NCI-H446 (cell line): ENCODE data around the gene ARMC12.
"Not testable (repeated sequence)": the region's sequence is repeated elsewhere in the genome, so short reads cannot be mapped to it uniquely, and the experiment has no call there.

Source experiments
- DNase-seq, 2 experiments: peaks; one replicate each; lab custom pipeline; 2025; lab: John Stamatoyannopoulos, UW

ARMC12 gene, protein sequence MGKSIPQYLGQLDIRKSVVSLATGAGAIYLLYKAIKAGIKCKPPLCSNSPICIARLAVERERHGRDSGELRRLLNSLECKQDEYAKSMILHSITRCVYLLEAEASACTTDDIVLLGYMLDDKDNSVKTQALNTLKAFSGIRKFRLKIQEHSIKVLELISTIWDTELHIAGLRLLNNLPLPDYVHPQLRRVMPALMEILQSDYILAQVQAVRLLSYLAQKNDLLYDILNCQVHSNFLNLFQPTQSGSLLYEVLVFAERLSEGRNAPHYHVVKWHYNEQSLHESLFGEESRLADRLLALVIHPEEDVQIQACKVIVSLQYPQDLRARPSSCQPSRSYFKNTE

DNA sequence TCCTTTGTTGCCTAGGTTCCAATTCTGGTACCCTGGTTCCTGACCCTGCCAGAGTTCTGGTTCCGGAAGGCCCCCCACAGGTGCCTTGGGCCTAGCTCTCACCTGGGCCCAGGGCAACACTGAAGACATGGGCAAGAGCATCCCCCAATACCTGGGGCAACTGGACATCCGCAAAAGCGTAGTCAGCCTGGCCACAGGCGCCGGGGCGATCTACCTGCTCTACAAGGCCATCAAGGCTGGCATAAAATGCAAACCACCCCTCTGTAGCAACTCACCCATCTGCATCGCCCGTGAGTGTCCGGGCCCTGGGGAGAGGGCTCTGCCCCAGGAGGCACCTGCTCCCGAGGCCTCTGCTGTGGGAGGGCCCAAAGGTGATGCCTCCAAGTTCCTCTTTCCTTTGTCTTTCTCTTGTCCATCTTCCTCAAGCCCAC lies at the start of gene ARMC12:
ARMC12 (plus strand) TSS at position 51 of the 431 bp plus-strand sequence; CDS start at position 128, 77 bp downstream.
- no peak for DNase-seq

DNA sequence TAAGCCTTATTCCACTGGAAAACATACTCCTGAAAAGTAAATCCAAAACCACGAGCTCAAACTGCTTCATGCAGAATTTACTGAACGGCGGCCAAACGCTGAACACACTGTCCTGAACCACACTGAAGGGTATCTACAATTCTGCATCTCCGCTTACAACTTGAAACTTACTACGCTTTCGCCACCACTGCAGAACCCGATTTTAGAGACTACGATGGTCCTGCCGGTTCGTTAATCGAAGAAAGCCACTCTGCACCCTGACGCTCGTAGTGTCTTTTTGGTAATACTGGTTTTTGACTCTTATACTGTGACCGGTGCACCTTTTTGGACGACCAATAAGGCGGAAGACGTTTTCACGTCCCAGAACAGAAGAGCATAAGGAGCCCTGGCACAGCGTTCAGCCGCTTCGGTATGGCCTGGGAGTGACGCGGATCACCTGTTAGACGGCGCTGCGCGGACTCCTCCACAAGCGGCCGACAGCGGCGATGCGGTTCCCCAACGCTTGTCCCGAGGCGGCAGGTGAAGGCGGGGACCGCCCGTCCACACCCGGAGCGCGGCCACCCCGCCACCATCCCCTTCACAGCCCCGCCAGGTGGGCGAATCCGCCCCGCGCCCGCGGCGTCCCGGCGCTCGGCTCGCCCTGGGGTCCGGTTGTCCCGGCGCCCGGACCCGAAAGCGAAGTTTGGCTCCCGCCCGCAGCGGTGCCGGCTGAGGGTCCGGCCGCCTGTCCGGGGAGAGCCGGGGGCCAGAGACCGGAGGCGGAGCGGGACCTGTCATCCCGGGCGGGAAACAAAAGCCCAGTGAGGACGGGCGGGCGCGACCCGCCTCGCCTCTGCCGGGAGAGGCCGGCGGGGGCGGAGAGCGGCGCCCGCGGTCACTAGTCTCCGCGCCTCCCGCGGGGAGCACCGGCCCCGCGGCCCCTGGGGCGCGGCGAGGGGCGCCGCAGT lies 48.9 kb upstream of the ARMC12 start:
- DNase-seq: peak; percentile 9 to 35

DNA sequence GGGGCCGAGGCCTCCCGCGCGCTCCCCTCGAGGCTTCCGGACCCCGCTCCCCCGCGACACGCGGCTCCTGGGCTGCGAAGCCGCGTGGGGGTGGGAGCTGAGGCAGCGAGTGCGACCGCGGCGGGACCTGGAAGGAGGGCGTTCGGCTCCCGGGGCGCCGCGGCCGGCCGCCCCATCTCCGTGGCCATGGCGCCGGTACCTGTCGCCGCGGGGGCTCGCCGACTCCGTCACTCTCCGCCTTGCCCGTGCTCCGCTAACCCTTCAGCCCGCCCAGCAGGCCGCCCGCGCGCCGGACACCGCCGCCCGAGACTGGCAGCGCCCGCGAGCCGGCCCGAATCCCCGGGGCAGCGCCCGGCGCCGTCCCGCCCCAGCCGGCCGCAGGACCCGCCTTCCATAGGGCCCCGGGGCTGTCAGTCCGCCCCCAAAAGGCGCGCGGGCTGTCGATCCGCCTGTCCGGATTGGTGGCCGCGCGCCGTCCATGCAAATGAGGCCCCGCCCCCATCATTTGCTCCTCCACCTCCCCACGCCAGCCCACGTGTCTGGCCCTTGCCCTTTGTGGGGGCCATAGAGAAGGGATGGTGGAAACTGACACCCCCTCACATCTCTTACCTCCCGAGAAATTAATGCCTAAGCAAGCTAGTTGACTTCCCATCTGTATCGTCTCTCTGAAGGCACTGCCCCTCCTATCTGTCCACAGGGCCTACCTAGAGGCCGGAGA lies 48.1 kb upstream of the ARMC12 start, which contains the start of gene FKBP5:
FKBP5 (minus strand) TSS at position 311 of the 718 bp plus-strand sequence. CDS start 46,091 bp downstream, outside the sequence.
- peak; percentile 69 to 92 for DNase-seq

DNA sequence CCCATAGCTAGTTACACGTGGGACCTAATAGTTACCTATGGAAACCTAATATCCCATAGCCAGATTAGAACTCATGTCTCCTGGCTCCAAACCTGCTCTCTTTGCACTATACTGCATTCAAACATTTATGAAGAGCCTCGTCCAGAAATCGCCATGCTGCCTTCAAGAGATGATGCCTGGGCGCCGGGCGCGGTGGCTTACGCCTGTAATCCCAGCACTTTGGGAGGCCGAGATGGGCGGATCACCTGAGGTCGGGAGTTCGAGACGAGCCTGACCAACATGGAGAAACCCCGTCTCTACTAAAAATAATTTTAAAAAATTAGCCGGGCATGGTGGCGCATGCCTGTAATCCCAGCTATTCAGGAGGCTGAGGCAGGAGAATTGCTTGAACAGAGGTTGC lies 46.8 kb upstream of the ARMC12 start:
- not testable (repeated sequence) for DNase-seq

DNA sequence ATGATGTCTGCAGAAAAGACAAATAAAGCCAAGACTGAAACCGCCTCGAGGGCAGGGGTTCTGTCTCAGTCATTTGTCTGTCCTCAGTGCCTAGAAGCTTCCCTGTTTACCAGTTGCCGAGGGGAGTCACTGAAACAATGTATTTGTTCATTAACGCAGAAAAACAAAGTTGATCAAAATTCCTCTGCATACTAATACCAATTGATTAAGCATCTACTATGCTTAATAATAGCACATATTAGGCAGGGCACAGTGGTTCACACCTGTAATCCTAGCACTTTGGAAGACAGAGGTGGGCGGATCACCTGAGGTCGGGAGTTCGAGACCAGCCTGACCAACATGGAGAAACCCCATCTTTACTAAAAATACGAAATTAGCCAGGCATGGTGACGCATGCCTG lies 46.3 kb upstream of the ARMC12 start:
- DNase-seq: no peak

DNA sequence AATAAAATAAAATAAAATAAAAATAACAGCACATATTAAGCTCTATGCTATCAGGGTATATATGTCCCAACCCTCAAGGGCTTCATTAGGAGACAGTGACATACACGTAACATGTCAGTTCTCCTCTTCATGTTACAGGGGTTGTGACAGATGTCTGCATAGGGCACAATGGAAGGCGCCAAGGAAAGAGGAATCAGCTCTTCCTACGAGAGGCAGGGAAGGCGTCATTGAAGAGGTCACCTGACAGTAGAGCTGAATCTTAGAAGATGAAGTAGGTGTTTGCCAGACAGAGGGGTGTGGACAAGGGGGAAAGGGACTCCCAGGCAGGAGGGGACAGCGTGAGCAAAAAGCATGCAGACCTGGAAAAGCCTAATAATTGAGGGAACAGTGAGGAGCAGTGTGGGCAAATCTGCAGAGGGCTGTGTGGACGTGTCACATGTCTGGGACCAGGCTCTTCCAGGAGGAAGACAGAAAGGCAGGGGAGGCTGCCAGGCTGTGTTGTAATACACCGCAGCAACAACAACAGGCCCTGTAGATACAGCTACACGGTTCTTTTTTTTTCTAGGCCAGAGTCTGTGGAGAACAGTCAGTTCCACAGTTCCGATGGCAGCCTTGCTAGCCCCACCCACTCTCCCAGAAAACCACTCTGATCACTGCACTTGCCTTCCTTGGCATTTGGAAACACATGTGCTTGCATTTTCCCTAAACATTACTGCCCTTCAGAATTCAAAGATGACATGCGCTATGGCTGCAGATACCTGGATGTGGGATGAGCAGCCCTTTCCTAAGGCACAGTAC lies 45.6 kb upstream of the ARMC12 start:
- DNase-seq: no peak

DNA sequence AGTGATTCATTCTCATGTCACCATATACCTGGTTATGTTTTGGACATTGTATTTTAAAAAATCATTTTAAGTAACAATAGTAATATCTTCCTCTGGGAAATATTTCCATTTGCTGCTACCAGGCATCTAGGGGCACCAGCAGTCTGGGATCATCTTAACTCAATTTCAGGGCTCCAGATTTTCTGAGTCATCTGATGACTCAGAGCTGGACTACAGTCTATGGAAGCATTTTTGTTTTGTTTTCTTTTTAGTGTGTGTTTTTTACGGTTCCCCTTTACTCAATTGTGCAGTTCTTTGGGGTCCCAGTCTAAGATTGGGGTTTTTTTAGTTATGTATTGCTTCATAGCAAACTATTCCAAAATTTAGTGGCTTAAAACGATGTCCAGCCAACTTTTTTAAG lies 42.4 kb upstream of the ARMC12 start:
- no peak for DNase-seq

DNA sequence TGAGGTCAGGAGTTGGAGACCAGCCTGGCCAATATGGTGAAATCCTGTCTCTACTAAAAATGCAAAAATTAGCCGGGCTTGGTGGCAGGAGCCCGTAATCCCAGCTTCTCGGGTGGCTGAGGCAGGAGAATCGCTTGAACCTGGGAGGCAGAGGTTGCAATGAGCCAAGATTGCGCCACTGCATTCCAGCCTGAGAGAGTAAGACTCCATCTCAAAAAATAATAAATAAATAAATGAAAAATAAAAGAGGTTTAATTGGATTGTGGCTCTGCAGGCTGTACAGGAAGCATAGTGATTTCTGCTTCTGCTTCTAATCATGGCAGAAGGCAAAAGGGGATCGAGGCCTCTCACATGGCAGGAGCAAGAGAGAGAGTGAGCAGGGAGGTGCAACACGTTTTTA lies 38.4 kb upstream of the ARMC12 start:
- not testable (repeated sequence) for DNase-seq

DNA sequence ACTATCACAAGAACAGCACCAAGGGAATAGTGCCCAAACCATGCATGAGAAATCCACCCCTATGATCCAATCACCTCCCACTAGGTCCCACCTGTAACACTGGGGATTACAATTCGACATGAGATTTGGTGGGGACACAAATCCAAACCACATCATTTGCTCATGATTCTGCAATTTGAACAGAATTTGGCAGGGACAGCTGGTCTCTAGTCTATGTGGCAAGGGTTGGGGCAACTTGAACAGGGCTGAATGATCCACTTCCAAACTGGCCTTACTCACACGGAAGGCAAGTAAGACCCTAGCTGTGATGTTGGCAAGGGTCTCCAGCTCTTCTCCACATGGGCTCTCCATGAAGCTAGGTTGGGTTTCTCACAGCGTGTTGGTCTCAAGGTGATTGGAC lies 38.0 kb upstream of the ARMC12 start:
- no peak for DNase-seq

DNA sequence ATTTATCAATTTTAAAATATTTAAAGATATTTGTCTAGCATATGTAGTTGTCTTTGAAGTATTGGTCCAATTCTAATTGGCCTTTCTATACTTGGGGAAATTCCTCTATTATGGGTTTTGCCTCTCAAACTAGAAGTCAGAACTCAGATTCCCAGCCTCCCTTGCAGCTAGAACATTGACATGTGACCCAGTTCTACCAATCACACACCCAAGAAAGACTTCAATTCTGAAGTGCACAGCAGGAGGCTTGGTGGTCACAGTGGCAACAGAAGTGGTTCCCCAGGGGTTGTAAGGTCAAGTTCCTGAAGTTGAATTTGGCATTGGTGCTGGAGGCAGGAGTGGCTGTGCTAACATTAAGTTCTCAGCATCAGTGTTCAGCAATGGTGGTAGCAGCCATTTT lies 33.3 kb upstream of the ARMC12 start:
- no peak for DNase-seq

DNA sequence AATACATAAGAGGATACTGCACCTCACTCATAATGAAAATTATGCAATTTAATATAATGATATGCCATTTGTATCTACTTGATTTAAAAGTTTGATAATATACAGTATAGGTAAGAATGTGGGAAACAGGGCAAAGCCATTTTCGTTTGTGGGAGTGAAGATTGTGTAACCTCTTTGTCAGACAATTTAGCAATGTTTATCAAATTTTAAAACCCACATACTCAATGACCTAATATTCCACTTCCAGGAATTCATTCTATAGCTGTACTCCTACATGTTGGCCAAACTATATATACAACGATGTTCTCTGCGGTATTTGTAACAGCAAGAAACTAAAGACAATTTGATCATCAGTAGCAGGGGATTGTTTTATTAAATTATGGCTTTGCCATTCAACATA lies 30.4 kb upstream of the ARMC12 start:
- no peak for DNase-seq

DNA sequence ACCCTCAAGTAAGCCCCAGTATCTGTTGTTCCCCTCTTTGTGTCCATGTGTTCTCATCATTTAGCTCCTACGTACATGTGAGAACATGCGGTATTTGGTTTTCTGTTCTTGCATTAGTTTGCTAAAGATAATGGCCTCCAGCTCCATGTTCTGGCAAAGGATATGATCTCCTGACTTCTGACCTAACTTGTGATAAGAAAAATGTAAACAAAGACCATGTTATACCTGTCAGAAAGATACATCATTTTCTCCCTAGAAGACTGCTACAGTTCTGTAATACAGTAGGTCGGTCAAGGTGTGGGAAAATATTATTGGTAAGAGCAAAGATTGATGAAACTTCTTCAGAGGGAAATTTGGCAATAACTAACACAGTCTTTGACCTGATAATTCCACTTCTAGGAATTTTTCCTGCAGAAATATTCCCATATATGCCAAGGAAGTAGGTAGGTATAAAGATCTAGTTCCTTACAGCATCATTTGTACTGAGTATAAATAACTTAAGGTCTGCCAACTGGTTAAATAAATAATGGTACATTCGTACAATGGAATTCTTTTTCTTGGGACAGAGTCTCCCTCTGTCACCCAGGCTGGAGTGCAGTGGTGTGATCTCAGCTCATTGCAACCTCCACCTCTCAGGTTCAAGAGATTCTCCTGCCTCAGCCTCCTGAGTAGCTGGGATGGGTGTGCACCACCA lies 29.0 kb upstream of the ARMC12 start:
- no peak for DNase-seq

DNA sequence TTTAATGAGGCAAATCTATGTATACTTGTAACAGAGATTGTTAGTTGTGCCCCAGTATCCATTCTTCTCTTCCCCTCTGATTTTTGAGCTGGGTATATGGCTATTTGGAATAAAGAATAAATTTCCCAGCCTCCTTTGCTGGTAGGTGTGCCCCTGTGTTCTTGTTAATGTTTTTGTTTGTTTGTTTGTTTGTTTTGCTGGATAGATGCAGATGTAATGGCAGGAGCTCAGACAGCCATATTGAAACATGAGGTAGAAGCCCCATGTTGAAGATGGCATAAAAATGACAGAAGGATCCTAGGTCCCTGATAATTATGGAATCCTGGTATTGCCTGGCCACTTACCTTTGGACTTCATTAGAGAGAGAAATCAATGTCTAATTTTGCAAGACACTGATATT lies 28.2 kb upstream of the ARMC12 start:
- no peak for DNase-seq

DNA sequence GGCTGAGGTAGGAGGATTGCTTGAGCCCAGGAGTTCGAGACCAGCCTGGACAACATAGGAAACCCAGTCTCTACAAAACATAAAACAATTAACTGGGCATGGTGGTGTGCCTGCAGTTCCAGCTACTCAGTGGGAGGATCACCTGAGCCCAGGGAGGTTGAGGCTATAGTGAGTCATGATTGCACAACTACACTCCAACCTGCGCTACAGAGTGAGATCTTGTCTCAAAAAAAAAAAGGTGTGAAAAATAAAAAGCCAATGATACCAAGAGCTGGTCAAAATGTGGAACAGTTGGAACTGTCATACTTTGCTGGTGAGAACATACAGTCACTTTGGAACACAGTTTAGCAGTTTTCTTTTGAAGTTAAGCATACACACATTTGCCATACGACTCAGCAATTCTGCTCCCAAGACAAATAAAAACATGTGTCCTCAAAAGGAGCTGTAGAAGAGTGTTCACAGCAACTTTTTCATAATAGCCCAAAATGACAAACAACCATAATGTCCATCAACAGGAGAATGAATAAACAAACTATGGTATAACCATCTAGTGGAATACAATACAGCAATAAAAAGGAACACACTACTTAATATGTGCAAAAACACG lies 26.5 kb upstream of the ARMC12 start:
- DNase-seq: no peak

DNA sequence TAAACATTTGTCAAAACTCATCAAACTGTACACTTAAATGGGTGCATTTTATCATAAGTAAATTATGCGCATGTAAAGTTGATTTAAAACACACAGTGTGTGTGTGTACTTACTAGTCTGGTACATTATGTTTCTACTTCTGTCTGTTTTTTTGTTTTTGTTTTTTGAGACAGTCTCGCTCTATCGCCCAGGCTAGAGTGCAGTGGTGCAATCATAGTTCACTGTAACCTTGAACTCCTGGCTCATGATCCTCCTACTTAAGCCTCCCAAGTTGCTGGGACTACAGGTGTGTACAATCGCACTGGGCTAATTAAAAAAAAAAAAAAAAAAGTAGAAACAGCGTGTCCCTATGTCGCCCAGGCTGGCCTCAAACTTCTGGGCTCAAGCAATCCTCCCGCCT lies 25.1 kb upstream of the ARMC12 start:
- no peak for DNase-seq

DNA sequence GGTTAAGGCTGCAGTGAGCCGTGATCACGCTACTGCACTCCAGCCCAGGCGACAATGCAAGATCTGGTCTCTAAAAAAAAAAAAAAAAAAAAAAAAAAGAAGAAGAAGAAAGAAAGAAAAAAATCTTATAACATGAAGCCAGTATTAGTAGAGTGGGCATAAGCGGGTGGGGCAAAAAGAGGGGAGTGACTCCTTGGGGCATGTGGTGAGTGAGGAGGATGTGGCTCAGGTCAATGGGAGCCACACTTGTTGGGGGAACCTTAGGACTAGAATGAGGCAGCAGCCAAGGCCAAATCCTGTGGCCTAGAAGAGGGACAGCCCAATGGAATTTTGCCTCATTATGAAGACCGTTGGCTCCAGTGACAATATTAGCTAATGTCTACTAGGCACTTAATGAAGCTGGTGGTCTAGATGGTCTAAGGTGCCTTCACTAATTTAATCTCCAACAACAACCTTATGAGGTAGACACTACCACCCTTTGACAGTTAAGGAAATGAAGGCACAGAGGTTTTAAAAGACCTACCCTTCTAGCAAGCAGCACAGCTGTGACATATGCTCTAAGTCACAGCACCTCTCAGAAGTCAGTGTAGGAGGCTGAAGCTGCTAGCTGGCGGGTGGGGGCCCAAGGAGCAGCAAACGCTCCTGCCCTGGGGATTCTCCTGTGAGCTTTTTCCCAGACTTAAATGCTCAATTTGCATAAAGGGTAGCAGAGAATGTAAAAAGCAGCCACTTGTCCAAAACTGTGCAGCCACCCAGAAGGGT lies 23.6 kb upstream of the ARMC12 start:
- no peak for DNase-seq

DNA sequence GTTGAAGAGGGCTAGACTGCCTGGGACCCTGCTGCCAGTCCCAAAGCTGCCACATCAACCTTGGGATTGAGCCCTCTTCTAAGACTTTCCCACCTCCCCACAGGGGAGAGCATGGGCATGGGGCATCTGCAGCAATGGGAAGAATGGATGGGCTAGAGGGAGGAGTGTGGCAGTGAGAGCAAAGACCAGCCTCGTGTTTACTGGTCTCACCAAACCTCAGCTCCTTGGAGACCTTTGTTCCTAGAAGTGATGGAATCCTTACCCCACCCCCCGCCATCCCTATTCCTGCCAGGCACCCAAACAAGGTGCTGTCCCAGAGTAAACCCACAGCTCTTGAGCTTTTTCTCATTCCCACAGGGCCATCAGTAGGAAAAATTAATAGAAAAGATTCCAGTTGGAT lies 20.0 kb upstream of the ARMC12 start:
- no peak for DNase-seq

DNA sequence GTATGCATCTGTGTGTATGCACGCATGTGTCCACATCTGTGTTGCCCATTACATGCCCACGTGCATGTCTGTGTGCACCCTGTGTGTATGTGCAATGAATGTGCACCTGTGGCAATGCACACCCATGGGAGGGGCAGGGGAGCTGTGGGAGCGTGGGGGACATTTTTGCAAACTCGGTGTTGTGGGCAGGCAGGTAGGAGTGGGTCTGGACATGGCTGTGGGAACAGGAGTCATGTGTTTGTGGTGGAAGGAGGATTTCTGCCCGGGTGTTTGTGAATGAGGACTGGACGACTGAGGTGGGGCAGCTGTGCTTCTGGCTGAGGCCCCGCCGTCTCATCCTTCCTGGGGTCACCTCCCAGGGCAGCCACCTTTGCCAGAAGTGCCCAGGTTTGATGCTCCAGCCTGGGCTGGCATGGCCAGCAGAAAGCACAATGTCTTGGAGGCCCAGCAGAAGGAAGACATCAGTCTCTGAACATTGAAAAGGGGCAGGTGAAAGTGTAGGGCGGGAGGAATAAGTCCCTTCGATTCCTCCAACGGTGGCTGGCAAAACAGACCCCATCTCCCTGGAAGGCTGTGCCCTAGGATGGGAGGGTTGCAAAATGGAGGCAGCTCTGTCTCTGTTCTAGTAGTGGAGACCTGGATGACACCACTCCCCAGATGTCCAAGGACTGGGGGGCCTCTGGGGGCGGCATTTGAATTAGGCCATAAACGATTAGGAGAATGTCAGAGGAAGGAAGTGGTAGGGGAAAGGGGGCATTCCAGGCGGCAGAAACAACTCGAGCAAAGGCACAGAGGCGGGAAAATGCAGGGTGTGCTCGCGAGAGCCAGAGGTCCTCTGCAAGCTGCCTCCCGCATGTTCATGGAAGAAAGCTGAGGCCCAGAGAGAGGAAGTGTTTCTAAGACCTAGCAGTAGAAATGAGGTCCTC lies 19.1 kb upstream of the ARMC12 start:
- no peak for DNase-seq

DNA sequence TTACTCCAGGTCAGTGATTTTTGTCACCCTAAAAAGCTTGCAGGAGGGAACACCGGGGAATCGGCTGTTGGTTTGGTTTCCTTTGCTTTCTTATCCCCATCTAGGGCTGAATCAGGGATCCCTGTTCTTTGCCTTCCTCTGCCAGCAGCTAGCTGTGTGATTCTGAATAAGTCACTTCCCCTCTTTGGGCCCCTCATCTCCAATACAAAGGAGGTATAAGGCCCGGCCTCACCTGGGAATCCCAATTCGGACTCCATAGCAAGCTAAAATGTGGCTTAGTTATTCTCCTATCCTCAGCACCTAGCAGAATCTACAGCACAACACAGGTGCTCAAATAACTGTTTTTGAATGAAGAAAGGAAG lies 18.5 kb upstream of the ARMC12 start:
- no peak for DNase-seq
